NCI-H748 (cell line): ENCODE measurements around the gene HDHD5.

ENCODE experiments used
- DNase-seq: peaks from one replicate; lab custom pipeline; 2025; ENCODE audit not compliant: unreplicated experiment; lab: John Stamatoyannopoulos, UW

HDHD5 gene

GRCh38 chr22:17106785-17107546 is 52.1 kb downstream of the HDHD5 start:
- DNase-seq: no peak

GRCh38 chr22:17106161-17106784 is 52.8 kb downstream of the HDHD5 start:
- no peak for DNase-seq

GRCh38 chr22:17105143-17106129 is 53.6 kb downstream of the HDHD5 start:
- DNase-seq: no peak

- no peak for DNase-seq
These were observed 54.6 kb downstream of the HDHD5 start for GRCh38 chr22:17104336-17104935.

- DNase-seq: no peak
These were observed 55.7 kb downstream of the HDHD5 start for GRCh38 chr22:17103351-17103750.

- DNase-seq: no peak
These were observed 56.8 kb downstream of the HDHD5 start for GRCh38 chr22:17102297-17102667.

- DNase-seq: no peak
These were observed 57.4 kb downstream of the HDHD5 start for GRCh38 chr22:17101475-17102296.

GRCh38 chr22:17100621-17101020 is 58.5 kb downstream of the HDHD5 start:
- DNase-seq: no peak

- no peak for DNase-seq
These were observed 60.7 kb downstream of the HDHD5 start for GRCh38 chr22:17098379-17098819.

GRCh38 chr22:17097701-17098100 is 61.4 kb downstream of the HDHD5 start:
- DNase-seq: no peak

- DNase-seq: peak; percentile 32
These were observed 62.0 kb downstream of the HDHD5 start for GRCh38 chr22:17097062-17097461.

- no peak for DNase-seq
These were observed 63.0 kb downstream of the HDHD5 start for GRCh38 chr22:17096071-17096470.

- DNase-seq: peak; percentile 1
These were observed 63.5 kb downstream of the HDHD5 start for GRCh38 chr22:17095538-17095937.

GRCh38 chr22:17093081-17093480 is 66.0 kb downstream of the HDHD5 start:
- no peak for DNase-seq

- DNase-seq: no peak
These were observed 67.2 kb downstream of the HDHD5 start for GRCh38 chr22:17091851-17092250.

- DNase-seq: no peak
These were observed 68.5 kb downstream of the HDHD5 start for GRCh38 chr22:17090550-17090949.
